HL-60 (cell line): ENCODE data around the gene CD302.

ENCODE experiments used
- DNase-seq, 2 experiments: peaks; one replicate each; pipeline ENCODE4 v3.0.0-alpha.2; 2010 to 2020; ENCODE audit warnings: low read depth in 1 of 2, low spot score in 1 of 2
- H3K27ac ChIP-seq: fragments of 250-450 bp; sonication (Bioruptor Pico); replicated peaks from 2 replicates; pipeline ENCODE4 v1.5.1; 2020; ENCODE audit warnings: mild to moderate bottlenecking, moderate library complexity
- H3K27me3 ChIP-seq: fragments of 250-450 bp; sonication (Bioruptor Pico); 2 replicates; pipeline ENCODE4 v1.5.1; 2021; ENCODE audit warnings: mild to moderate bottlenecking, moderate library complexity; ENCODE audit not compliant: insufficient read depth, poor library complexity, severe bottlenecking
- H3K4me3 ChIP-seq: replicated peaks from 2 replicates; pipeline ENCODE4 v1.5.1; 2011; ENCODE audit warnings: mild to moderate bottlenecking, control low read depth, low read length; ENCODE audit not compliant: insufficient read depth
- CTCF ChIP-seq: IDR thresholded peaks from one replicate; pipeline ENCODE4 v1.5.1; 2011; ENCODE audit warnings: low read length, control low read depth, inconsistent platforms; ENCODE audit not compliant: insufficient read depth
- GABPA ChIP-seq: IDR thresholded peaks from 2 replicates; pipeline ENCODE4 v1.6.1; 2012; ENCODE audit warnings: low read depth
- POLR2AphosphoS5 ChIP-seq: IDR thresholded peaks from 2 replicates; pipeline ENCODE4 v1.6.1; 2012; ENCODE audit warnings: low read depth
- REST ChIP-seq: IDR thresholded peaks from 2 replicates; pipeline ENCODE4 v1.6.1; 2012; ENCODE audit warnings: low read depth; ENCODE audit not compliant: insufficient replicate concordance
- SPI1 ChIP-seq: IDR thresholded peaks from 2 replicates; pipeline ENCODE4 v1.6.1; 2012; ENCODE audit warnings: low read depth, mild to moderate bottlenecking, borderline replicate concordance

CD302 gene

GRCh38 chr2:159758239-159758638 lies 39.8 kb downstream of the CD302 start:
- no peak overlapping the region for H3K4me3 ChIP-seq
- TF ChIP-seq CTCF = no peak
- TF ChIP-seq POLR2AphosphoS5 = no peak
- TF ChIP-seq GABPA = no peak
- no peak for TF ChIP-seq REST
- no peak for TF ChIP-seq SPI1
- no peak for DNase-seq
- H3K27me3 ChIP-seq = no peaks in the 10 kb centered on the region
- no peak overlapping the region for H3K27ac ChIP-seq

- no peak for DNase-seq
- Histone ChIP-seq H3K27ac (no peak overlapping the region), H3K4me3 (no peak overlapping the region), H3K27me3 (no peaks in the 10 kb centered on the region)
- TF ChIP-seq CTCF (no peak), REST (no peak), POLR2AphosphoS5 (no peak), SPI1 (no peak), GABPA (no peak)
Measured at GRCh38 chr2:159755788-159756187, 42.2 kb downstream of the CD302 start.

- no peak for DNase-seq
- TF ChIP-seq GABPA = no peak
- TF ChIP-seq POLR2AphosphoS5 = no peak
- TF ChIP-seq CTCF = no peak
- TF ChIP-seq REST = no peak
- TF ChIP-seq SPI1 = no peak
- Histone ChIP-seq H3K27ac (peak overlapping the region; percentile 73), H3K4me3 (no peak overlapping the region), H3K27me3 (no peaks in the 10 kb centered on the region)
Measured at GRCh38 chr2:159755014-159755413, 43.0 kb downstream of the CD302 start.
